ENCODE data around the gene MAPK11.

GRCh38 chr22:50301581-50301991 lies 31.4 kb upstream of the MAPK11 start:
- TF ChIP-seq, protein P1, sequence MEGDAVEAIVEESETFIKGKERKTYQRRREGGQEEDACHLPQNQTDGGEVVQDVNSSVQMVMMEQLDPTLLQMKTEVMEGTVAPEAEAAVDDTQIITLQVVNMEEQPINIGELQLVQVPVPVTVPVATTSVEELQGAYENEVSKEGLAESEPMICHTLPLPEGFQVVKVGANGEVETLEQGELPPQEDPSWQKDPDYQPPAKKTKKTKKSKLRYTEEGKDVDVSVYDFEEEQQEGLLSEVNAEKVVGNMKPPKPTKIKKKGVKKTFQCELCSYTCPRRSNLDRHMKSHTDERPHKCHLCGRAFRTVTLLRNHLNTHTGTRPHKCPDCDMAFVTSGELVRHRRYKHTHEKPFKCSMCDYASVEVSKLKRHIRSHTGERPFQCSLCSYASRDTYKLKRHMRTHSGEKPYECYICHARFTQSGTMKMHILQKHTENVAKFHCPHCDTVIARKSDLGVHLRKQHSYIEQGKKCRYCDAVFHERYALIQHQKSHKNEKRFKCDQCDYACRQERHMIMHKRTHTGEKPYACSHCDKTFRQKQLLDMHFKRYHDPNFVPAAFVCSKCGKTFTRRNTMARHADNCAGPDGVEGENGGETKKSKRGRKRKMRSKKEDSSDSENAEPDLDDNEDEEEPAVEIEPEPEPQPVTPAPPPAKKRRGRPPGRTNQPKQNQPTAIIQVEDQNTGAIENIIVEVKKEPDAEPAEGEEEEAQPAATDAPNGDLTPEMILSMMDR (IDR thresholded peaks at IDR 0.05) = no peak
- TF ChIP-seq EZH2 (IDR thresholded peaks at IDR 0.05; ENCODE audit: borderline replicate concordance, insufficient read depth, low read depth, low read length, poor library complexity, severe bottlenecking) = no peak

Measured in B cell (primary cell).